Neural cell (in vitro differentiated cells): ENCODE results near the gene LCLAT1. TPM values are rescaled to one million over a fixed set of nuclear protein-coding genes. Genes with fewer than 3 reads are reported as not detected.

Source experiments
- H2AFZ ChIP-seq: fragments of 200-600, 300-800 bp; sonication (generic), shearing (Covaris generic); 2 replicates; pipeline ENCODE4 v1.6.0; 2014; ENCODE audit warnings: low read depth, mild to moderate bottlenecking, antibody characterized with exemption, low read length, moderate library complexity
- H3F3A ChIP-seq: fragments of 200-600 bp; shearing (Covaris generic); 2 replicates; pipeline ENCODE4 v1.6.1; 2016; ENCODE audit warnings: mild to moderate bottlenecking, moderate library complexity, mixed read lengths, antibody characterized with exemption, low read length; ENCODE audit not compliant: insufficient read depth, poor library complexity, severe bottlenecking
- H3K27ac ChIP-seq: fragments of 200-600, 300-800 bp; sonication (generic), shearing (Covaris generic); 2 replicates; pipeline ENCODE4 v1.5.1; 2014; ENCODE audit warnings: mild to moderate bottlenecking, low read length, moderate library complexity
- H3K27me3 ChIP-seq: fragments of 300-800, 200-600 bp; sonication (generic), shearing (Covaris generic); 2 replicates; pipeline ENCODE4 v1.6.0; 2014; ENCODE audit warnings: mild to moderate bottlenecking, low read depth, low read length, moderate library complexity; ENCODE audit not compliant: insufficient read depth
- H3K36me3 ChIP-seq: fragments of 300-800, 200-600 bp; sonication (generic), shearing (Covaris generic); 2 replicates; pipeline ENCODE4 v1.5.1; 2014; ENCODE audit warnings: mild to moderate bottlenecking, antibody characterized with exemption, low read length, moderate library complexity; ENCODE audit not compliant: insufficient read depth
- H3K4me2 ChIP-seq: fragments of 300-800, 200-600 bp; sonication (generic), shearing (Covaris generic); 2 replicates; pipeline ENCODE4 v1.6.0; 2014; ENCODE audit warnings: mild to moderate bottlenecking, low read length
- H3K4me3 ChIP-seq: fragments of 300-800, 200-600 bp; sonication (generic), shearing (Covaris generic); 2 replicates; pipeline ENCODE4 v1.5.1; 2014; ENCODE audit warnings: mild to moderate bottlenecking, low read length, moderate library complexity
- H3K79me2 ChIP-seq: fragments of 200-600 bp; shearing (Covaris generic); replicated peaks from 2 replicates; pipeline ENCODE4 v1.6.0; 2014; ENCODE audit warnings: mild to moderate bottlenecking, low read length, moderate library complexity; ENCODE audit not compliant: insufficient read depth
- H3K9ac ChIP-seq: fragments of 300-800, 200-600 bp; sonication (generic), shearing (Covaris generic); 2 replicates; pipeline ENCODE4 v1.6.1; 2016; ENCODE audit warnings: mild to moderate bottlenecking, low read length, mixed read lengths
- H3K9me2 ChIP-seq: fragments of 200-600 bp; shearing (Covaris generic); 2 replicates; pipeline ENCODE4 v1.6.1; 2016; ENCODE audit warnings: mild to moderate bottlenecking, low read length, mixed read lengths; ENCODE audit not compliant: insufficient read depth
- H3K9me3 ChIP-seq: fragments of 200-600, 300-800 bp; sonication (generic), shearing (Covaris generic); 2 replicates; pipeline ENCODE4 v1.6.1; 2016; ENCODE audit warnings: mild to moderate bottlenecking, mixed run types, low read length, moderate library complexity, mixed read lengths
- H4K20me1 ChIP-seq: fragments of 200-600 bp; shearing (Covaris generic); 2 replicates; pipeline ENCODE4 v1.6.1; 2016; ENCODE audit warnings: mild to moderate bottlenecking, mixed run types; ENCODE audit not compliant: insufficient read depth
- CTCF ChIP-seq: fragments of 450-650 bp; IDR thresholded peaks from 2 replicates; pipeline ENCODE4 v1.5.1; 2014; ENCODE audit warnings: antibody characterized with exemption, mild to moderate bottlenecking, moderate library complexity; ENCODE audit not compliant: poor library complexity, severe bottlenecking
- EP300 ChIP-seq: fragments of 450-650 bp; conservative IDR thresholded peaks from 2 replicates; pipeline ENCODE4 v1.6.1; 2014; ENCODE audit warnings: antibody characterized with exemption, mild to moderate bottlenecking, moderate library complexity; ENCODE audit not compliant: poor library complexity, severe bottlenecking
- EZH2 ChIP-seq: fragments of 200-600, 300-800 bp; shearing (Covaris generic), sonication (generic); IDR thresholded peaks from 2 replicates; pipeline ENCODE4 v1.6.1; 2014; ENCODE audit warnings: antibody characterized with exemption, low read length, borderline replicate concordance, mild to moderate bottlenecking; ENCODE audit not compliant: insufficient read depth, poor library complexity, severe bottlenecking
- MXI1 ChIP-seq: fragments of 450-650 bp; conservative IDR thresholded peaks from 2 replicates; pipeline ENCODE4 v1.6.1; 2014; ENCODE audit warnings: antibody characterized with exemption, mild to moderate bottlenecking; ENCODE audit not compliant: poor library complexity, severe bottlenecking
- POLR2AphosphoS5 ChIP-seq: IDR thresholded peaks from 2 replicates; pipeline ENCODE4 v1.6.1; 2012
- RAD21 ChIP-seq: fragments of 450-650 bp; conservative IDR thresholded peaks from 2 replicates; pipeline ENCODE4 v1.6.1; 2014; ENCODE audit warnings: antibody characterized with exemption, mild to moderate bottlenecking, moderate library complexity
- REST ChIP-seq: IDR thresholded peaks from 2 replicates; pipeline ENCODE4 v1.6.1; 2012; ENCODE audit warnings: borderline replicate concordance
- SMC3 ChIP-seq: fragments of 450-650 bp; conservative IDR thresholded peaks from 2 replicates; pipeline ENCODE4 v1.6.1; 2014; ENCODE audit warnings: antibody characterized with exemption, mild to moderate bottlenecking, moderate library complexity; ENCODE audit not compliant: poor library complexity
- TAF1 ChIP-seq: IDR thresholded peaks from 2 replicates; pipeline ENCODE4 v1.6.1; 2012; ENCODE audit warnings: low read depth
- polyA plus RNA-seq: library from polyadenylated mRNA; depleted of rRNA; stranded (reverse); fragments of >200 nt; gene quantifications from 2 replicates; pipeline ENCODE4 v1.2.3, GENCODE V29; 2014

LCLAT1 gene
- polyA plus RNA-seq, 1 donor from 2014 or later, result 5.8 TPM

GRCh38 chr2:30464544-30465170 lies 17.6 kb downstream of the LCLAT1 start:
- Histone ChIP-seq H3K27me3 (no peaks in the 10 kb centered on the region), H3K9me2 (no peaks in the 10 kb centered on the region), H3K27ac (no peak overlapping the region), H3K4me2 (no peak overlapping the region), H2AFZ (no peak overlapping the region), H3K36me3 (no peaks in the 10 kb centered on the region), H3K79me2 (peaks cover 7% of the 10 kb centered on the region), H4K20me1 (no peaks in the 10 kb centered on the region), H3K9ac (no peak overlapping the region), H3K4me3 (no peak overlapping the region), H3K9me3 (no peaks in the 10 kb centered on the region), H3F3A (no peaks in the 10 kb centered on the region)
- TF ChIP-seq TAF1 (no peak), SMC3 (no peak), POLR2AphosphoS5 (no peak), RAD21 (no peak), MXI1 (no peak), CTCF (no peak), EP300 (no peak), REST (no peak), EZH2 (no peak)

DNA sequence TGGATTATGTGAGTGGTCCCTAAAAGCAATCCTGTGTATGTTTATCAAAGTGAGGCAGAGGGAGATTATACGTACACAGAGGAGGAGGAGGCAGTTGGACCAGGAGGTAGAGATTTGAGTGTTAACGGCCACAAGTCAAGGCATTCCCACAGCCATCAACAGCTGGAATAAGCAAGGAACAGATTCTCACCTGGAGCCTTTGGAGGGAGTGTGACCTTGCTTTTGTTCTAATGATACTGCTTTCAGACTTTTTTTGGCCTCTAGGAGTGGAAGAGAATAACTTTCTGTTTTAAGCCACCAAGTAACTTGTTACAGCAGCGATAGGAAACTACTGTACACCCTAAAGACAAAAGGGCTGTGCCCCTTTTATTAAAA lies 18.1 kb downstream of the LCLAT1 start:
- Histone ChIP-seq H3K9me2 (no peaks in the 10 kb centered on the region), H3K79me2 (peaks cover 9% of the 10 kb centered on the region), H3K9me3 (no peaks in the 10 kb centered on the region), H3K4me2 (no peak overlapping the region), H3K4me3 (no peak overlapping the region), H3K27me3 (no peaks in the 10 kb centered on the region), H2AFZ (no peak overlapping the region), H4K20me1 (no peaks in the 10 kb centered on the region), H3F3A (no peaks in the 10 kb centered on the region), H3K27ac (no peak overlapping the region), H3K36me3 (no peaks in the 10 kb centered on the region), H3K9ac (no peak overlapping the region)
- TF ChIP-seq POLR2AphosphoS5, result no peak
- TF ChIP-seq REST, result no peak
- TF ChIP-seq RAD21, result no peak
- TF ChIP-seq SMC3, result no peak
- TF ChIP-seq TAF1, result no peak
- TF ChIP-seq EP300, result no peak
- TF ChIP-seq MXI1, result no peak
- TF ChIP-seq EZH2, result no peak
- TF ChIP-seq CTCF, result no peak
